Hepatocyte (in vitro differentiated cells): ENCODE results near the gene CACNB4. TPM values are rescaled to one million over a fixed set of nuclear protein-coding genes. Genes with fewer than 3 reads are reported as not detected.
A peak's percentile ranks its signal among the peaks of the same experiment; 100 is the strongest.

Source experiments
- DNase-seq: peaks from one replicate; pipeline ENCODE4 v3.0.0-alpha.2; 2016; ENCODE audit warnings: low spot score
- H2AFZ ChIP-seq: fragments of 200-600 bp; sonication (generic); 2 replicates; pipeline ENCODE4 v1.6.0; 2016; ENCODE audit warnings: antibody characterized with exemption, mild to moderate bottlenecking
- H3K27ac ChIP-seq: fragments of 200-600 bp; sonication (generic); 2 replicates; pipeline ENCODE4 v1.5.1; 2016; ENCODE audit warnings: mild to moderate bottlenecking
- H3K27me3 ChIP-seq: fragments of 200-600 bp; sonication (generic); 2 replicates; pipeline ENCODE4 v1.6.1; 2016
- H3K36me3 ChIP-seq: fragments of 200-600 bp; sonication (generic); replicated peaks from 2 replicates; pipeline ENCODE4 v1.5.1; 2016; ENCODE audit warnings: low read depth; ENCODE audit not compliant: insufficient read depth
- H3K4me1 ChIP-seq: fragments of 200-600 bp; sonication (generic); 2 replicates; pipeline ENCODE4 v1.5.1; 2016; ENCODE audit warnings: mild to moderate bottlenecking, moderate library complexity; ENCODE audit not compliant: insufficient read depth
- H3K4me2 ChIP-seq: fragments of 200-600 bp; sonication (generic); 2 replicates; pipeline ENCODE4 v1.6.0; 2016
- H3K4me3 ChIP-seq: fragments of 200-600 bp; sonication (generic); 2 replicates; pipeline ENCODE4 v1.5.1; 2016; ENCODE audit warnings: mild to moderate bottlenecking
- H3K79me2 ChIP-seq: fragments of 200-600 bp; sonication (generic); 2 replicates; pipeline ENCODE4 v1.6.0; 2017; ENCODE audit warnings: mild to moderate bottlenecking
- H3K9me2 ChIP-seq: fragments of 200-600 bp; sonication (generic); replicated peaks from 2 replicates; pipeline ENCODE4 v1.6.0; 2017; ENCODE audit warnings: mild to moderate bottlenecking; ENCODE audit not compliant: insufficient read depth
- H3K9me3 ChIP-seq: fragments of 200-600 bp; sonication (generic); 2 replicates; pipeline ENCODE4 v1.5.1; 2016; ENCODE audit warnings: low read depth, mild to moderate bottlenecking
- H4K20me1 ChIP-seq: fragments of 200-600 bp; sonication (generic); 2 replicates; pipeline ENCODE4 v1.6.0; 2016; ENCODE audit warnings: mild to moderate bottlenecking; ENCODE audit not compliant: insufficient read depth, poor library complexity, severe bottlenecking
- EZH2 ChIP-seq: fragments of 200-600 bp; sonication (generic); IDR thresholded peaks from 2 replicates; pipeline ENCODE4 v1.6.1; 2016; ENCODE audit warnings: antibody characterized with exemption, mild to moderate bottlenecking, borderline replicate concordance
- EZH2phosphoT487 ChIP-seq: fragments of 200-600 bp; sonication (generic); IDR thresholded peaks from one replicate; pipeline ENCODE4 v1.6.1; 2018; ENCODE audit warnings: antibody characterized with exemption, mild to moderate bottlenecking, low read depth, moderate library complexity; ENCODE audit not compliant: unreplicated experiment, severe bottlenecking
- WGBS: methylation state at CpG from one replicate; pipeline ENCODE4 v1.1.6; 2016; ENCODE audit warnings: low lambda C conversion rate; ENCODE audit errors: missing lambda C conversion rate; 5-methylcytosine and 5-hydroxymethylcytosine counted together
- polyA plus RNA-seq: library from polyadenylated mRNA; unstranded; fragments of >200 nt; fragmentation: Nextera tagmentation; extraction: Ambion mirVana; gene quantifications from 2 replicates; pipeline ENCODE4 v1.2.1, GENCODE V29; 2016
- total RNA-seq: library from RNA; depleted of rRNA; stranded (reverse); fragments of >200 nt; gene quantifications from 2 replicates; pipeline ENCODE4 v1.2.3, GENCODE V29; 2014
- TF ChIP-seq, protein P1 (sequence below): fragments of 200-600 bp; sonication (generic); IDR thresholded peaks from 2 replicates; pipeline ENCODE4 v1.5.1; 2016; ENCODE audit warnings: antibody characterized with exemption, mild to moderate bottlenecking; ENCODE audit not compliant: poor library complexity

CACNB4 gene
- total and polyA plus RNA-seq, 2 experiments from 2014 or later: 0.85 to 4.0 TPM

DNA sequence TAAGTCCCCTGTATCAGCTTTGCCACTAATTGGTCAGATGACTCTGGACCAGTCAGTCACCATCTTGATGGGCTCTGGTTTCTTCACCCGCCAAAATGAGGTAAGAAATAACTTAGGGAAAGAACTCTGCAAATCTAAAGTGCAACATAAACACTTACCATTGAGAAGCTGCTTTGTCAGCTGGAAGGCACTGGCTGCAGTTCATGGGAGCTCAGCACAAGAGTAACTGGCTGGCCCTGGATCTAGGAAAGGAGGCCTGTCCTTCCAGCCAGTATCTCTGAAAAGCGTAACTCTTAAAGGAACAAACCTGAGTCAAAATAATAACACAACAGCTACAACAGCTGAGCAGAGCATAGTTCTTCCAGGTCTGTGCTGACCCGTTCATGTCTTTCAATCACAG, 123.9 kb downstream of the CACNB4 start:
- no peak overlapping the region for H3K27ac ChIP-seq
- TF ChIP-seq, protein P1, sequence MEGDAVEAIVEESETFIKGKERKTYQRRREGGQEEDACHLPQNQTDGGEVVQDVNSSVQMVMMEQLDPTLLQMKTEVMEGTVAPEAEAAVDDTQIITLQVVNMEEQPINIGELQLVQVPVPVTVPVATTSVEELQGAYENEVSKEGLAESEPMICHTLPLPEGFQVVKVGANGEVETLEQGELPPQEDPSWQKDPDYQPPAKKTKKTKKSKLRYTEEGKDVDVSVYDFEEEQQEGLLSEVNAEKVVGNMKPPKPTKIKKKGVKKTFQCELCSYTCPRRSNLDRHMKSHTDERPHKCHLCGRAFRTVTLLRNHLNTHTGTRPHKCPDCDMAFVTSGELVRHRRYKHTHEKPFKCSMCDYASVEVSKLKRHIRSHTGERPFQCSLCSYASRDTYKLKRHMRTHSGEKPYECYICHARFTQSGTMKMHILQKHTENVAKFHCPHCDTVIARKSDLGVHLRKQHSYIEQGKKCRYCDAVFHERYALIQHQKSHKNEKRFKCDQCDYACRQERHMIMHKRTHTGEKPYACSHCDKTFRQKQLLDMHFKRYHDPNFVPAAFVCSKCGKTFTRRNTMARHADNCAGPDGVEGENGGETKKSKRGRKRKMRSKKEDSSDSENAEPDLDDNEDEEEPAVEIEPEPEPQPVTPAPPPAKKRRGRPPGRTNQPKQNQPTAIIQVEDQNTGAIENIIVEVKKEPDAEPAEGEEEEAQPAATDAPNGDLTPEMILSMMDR: no peak
- TF ChIP-seq EZH2 (no peak), EZH2phosphoT487 (no peak)
- no peaks in the 10 kb centered on the region for H3K79me2 ChIP-seq
- WGBS: 88% methylated on average over 3 of the region's 3 CpGs
- no peaks in the 10 kb centered on the region for H4K20me1 ChIP-seq
- no peak overlapping the region for H3K4me2 ChIP-seq
- H3K9me3 ChIP-seq: no peaks in the 10 kb centered on the region
- no peak overlapping the region for H3K4me3 ChIP-seq
- H3K36me3 ChIP-seq: no peaks in the 10 kb centered on the region
- DNase-seq: no peak
- H3K27me3 ChIP-seq: no peaks in the 10 kb centered on the region
- H3K9me2 ChIP-seq: no peaks in the 10 kb centered on the region
- H2AFZ ChIP-seq: no peak overlapping the region
- H3K4me1 ChIP-seq: peaks cover 3% of the 10 kb centered on the region

DNA sequence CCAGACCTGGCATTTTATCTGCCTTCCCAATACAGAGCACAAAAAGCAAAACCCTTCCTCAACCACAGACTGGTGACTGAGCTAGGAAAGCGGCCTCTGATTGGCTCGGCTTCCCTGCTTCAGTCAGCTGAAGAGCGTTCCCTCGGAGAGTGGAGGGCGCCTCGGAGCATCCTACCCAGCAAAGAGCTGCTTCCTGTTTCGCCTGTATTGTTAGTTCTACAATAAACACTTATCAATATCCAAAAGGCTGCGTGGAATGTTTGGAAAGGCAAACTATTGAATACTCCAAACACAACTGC, 125.0 kb downstream of the CACNB4 start:
- peaks cover 3% of the 10 kb centered on the region for H3K4me1 ChIP-seq
- TF ChIP-seq, protein P1: no peak
- no peak for TF ChIP-seq EZH2phosphoT487
- no peak for TF ChIP-seq EZH2
- no peaks in the 10 kb centered on the region for H3K9me3 ChIP-seq
- no peaks in the 10 kb centered on the region for H3K27me3 ChIP-seq
- no peaks in the 10 kb centered on the region for H3K79me2 ChIP-seq
- peak; percentile 36 for DNase-seq
- H3K4me3 ChIP-seq: no peak overlapping the region
- 24% methylated on average over 8 of the region's 8 CpGs for WGBS
- H3K36me3 ChIP-seq: no peaks in the 10 kb centered on the region
- H4K20me1 ChIP-seq: no peaks in the 10 kb centered on the region
- H3K4me2 ChIP-seq: peak overlapping the region; percentile 42
- peak overlapping the region; percentile 2 for H2AFZ ChIP-seq
- H3K9me2 ChIP-seq: no peaks in the 10 kb centered on the region
- no peak overlapping the region for H3K27ac ChIP-seq

DNA sequence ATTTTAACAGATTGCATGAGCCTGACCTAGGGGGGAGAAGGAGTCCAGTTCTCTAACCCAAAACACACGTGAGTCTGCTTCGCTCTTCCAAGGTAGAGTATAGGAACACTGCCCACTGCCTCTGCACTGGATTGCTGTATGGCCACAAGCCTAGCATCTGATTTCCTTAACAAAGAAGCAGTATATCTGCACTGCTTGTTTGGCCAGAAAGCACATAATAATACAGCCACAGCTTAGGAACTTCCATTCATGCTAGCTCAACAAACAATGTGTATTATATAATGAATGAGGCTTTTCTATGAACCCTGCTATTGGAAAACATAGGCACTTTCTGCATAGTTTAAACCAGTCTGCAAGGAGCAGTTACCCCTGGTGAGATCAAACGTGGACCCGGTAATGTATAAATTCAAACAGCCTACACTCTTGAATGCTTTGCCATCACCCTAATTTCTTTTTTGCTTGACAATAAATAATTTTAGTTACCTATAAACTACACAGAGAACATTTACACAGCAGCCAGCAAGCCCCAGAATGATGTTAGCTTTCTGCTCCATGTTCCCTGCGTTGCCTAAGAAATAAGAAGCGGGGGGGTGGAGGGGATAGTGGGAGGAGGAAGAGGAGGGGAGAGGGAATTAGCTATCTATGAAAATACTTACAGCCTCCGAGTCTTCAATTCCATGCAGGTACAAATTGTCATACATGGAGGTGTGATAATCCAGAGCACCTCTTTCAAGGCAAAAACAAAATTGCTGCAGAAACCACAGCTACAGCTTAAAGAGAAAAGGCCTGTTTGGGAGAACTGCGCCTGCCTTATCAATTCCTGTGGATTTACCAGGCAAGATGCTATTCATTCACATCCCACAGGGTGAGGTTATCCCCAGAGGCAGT, 125.6 kb downstream of the CACNB4 start:
- no peaks in the 10 kb centered on the region for H3K27me3 ChIP-seq
- no peaks in the 10 kb centered on the region for H3K36me3 ChIP-seq
- TF ChIP-seq, protein P1: no peak
- TF ChIP-seq EZH2phosphoT487: no peak
- no peak for TF ChIP-seq EZH2
- DNase-seq: no peak
- peaks cover 3% of the 10 kb centered on the region for H3K4me1 ChIP-seq
- no peak overlapping the region for H3K27ac ChIP-seq
- H4K20me1 ChIP-seq: no peaks in the 10 kb centered on the region
- no peaks in the 10 kb centered on the region for H3K79me2 ChIP-seq
- H3K4me2 ChIP-seq: peak overlapping the region; percentile 42
- no peaks in the 10 kb centered on the region for H3K9me3 ChIP-seq
- H3K9me2 ChIP-seq: no peaks in the 10 kb centered on the region
- WGBS: 67% methylated on average over 8 of the region's 8 CpGs
- H3K4me3 ChIP-seq: no peak overlapping the region
- peak overlapping the region; percentile 2 for H2AFZ ChIP-seq
